ENCODE measurements around the gene RTL10. TPM values are rescaled to one million over a fixed set of nuclear protein-coding genes. Genes with fewer than 3 reads are reported as not detected.

Gene RTL10
- total and polyA plus RNA-seq, 2 of the 4 experiments (the other 2 are of a cell fraction) = 8.6 to 12.1 TPM

- Histone ChIP-seq H2AK9ac (replicated peaks; ENCODE audit: low read depth, low read length, poor library complexity) (no peak overlapping the region), H3K4ac (ENCODE audit: low read depth, low read length) (no peak overlapping the region), H3K36me3 (ENCODE audit: control insufficient read depth, insufficient read depth, low read length) (no peaks in the 10 kb centered on the region), H4K5ac (ENCODE audit: low read depth, low read length) (no peak overlapping the region), H3K56ac (ENCODE audit: extremely low read depth, insufficient read depth, low read length) (no peak overlapping the region), H3K27ac (ENCODE audit: insufficient read depth, low read length) (no peak overlapping the region), H3K23ac (ENCODE audit: low read depth, low read length) (no peak overlapping the region), H3K9ac (ENCODE audit: low read depth, low read length) (no peak overlapping the region), H4K91ac (ENCODE audit: insufficient read depth, low read depth, low read length) (no peak overlapping the region), H2AFZ (replicated peaks; ENCODE audit: low read length, poor library complexity) (no peak overlapping the region), H4K20me1 (ENCODE audit: insufficient read depth, low read length) (no peaks in the 10 kb centered on the region; the same call in 1 of the 2 replicates), H3K4me2 (ENCODE audit: low read depth, low read length) (no peak overlapping the region), H3K18ac (ENCODE audit: low read depth, low read length) (no peak overlapping the region), H2BK5ac (ENCODE audit: low read depth, low read length, poor library complexity, severe bottlenecking) (no peak overlapping the region), H3K4me3 (ENCODE audit: insufficient read depth, low read depth, low read length) (no peak overlapping the region), H3K14ac (replicated peaks; ENCODE audit: low read depth, low read length) (no peak overlapping the region), H3K9me1 (ENCODE audit: insufficient read depth, low read length) (0 out of 2 replicates have a peak, but pooled peaks cover 3% of the 10 kb centered on the region), H3K27me3 (ENCODE audit: control insufficient read depth, insufficient read depth, low read length) (no peaks in the 10 kb centered on the region), H4K8ac (ENCODE audit: low read depth in 2 of 2, low read length in 2 of 2) (no peak overlapping the region), H3K79me1 (ENCODE audit: low read depth in 1 of 2, low read length in 2 of 2) (peaks cover 10 to 11% of the 10 kb centered on the region in 2 experiments; a peak in 3 of 4 replicates), H3K9me3 (ENCODE audit: control insufficient read depth, insufficient read depth, low read length) (no peaks in the 10 kb centered on the region), H2BK20ac (ENCODE audit: low read depth, low read length) (no peak overlapping the region), H3K4me1 (ENCODE audit: control insufficient read depth, insufficient read depth, low read length) (no peaks in the 10 kb centered on the region), H2BK15ac (ENCODE audit: low read depth, low read length) (no peak overlapping the region), H2BK120ac (ENCODE audit: low read depth, low read length) (no peak overlapping the region), H2AK5ac (ENCODE audit: low read depth, low read length) (no peak overlapping the region)
- ATAC-seq (ENCODE audit: low read depth) (no peak), DNase-seq (no peak)
- intact Hi-C loops (cut with micrococcal nuclease) = no loop called here
- no CpG with 5 or more reads among the region's 9 CpGs for WGBS, 2 experiments (ENCODE audit: extremely low coverage in 2 of 2, insufficient read length in 1 of 2)
- no TSS peak for BruUV-seq (replicated peaks)
- dilution Hi-C loops (cut with HindIII; ENCODE audit: low sequenced_read_pairs, unreplicated experiment) = no loop called here
- POLR2A ChIA-PET (ENCODE audit: unreplicated experiment) = no interaction called here
- no peak for TF ChIP-seq NFE2L2 (IDR thresholded peaks at IDR 0.05; ENCODE audit: low read depth, low read length)
- TF ChIP-seq USF2 (IDR thresholded peaks at IDR 0.05; ENCODE audit: low read depth, low read length) = no peak
- TF ChIP-seq CEBPB (IDR thresholded peaks at IDR 0.05; ENCODE audit: low read depth, low read length) = no peak
- TF ChIP-seq ELK1 (IDR thresholded peaks at IDR 0.05; ENCODE audit: borderline replicate concordance, low read depth, low read length) = no peak
- TF ChIP-seq MAZ (IDR thresholded peaks at IDR 0.05; ENCODE audit: borderline replicate concordance, low read depth, low read length) = no peak
- no peak for TF ChIP-seq CHD1 (IDR thresholded peaks at IDR 0.05; ENCODE audit: low read depth, low read length)
- no peak for TF ChIP-seq CTCF (conservative IDR thresholded peaks at IDR 0.05; ENCODE audit: low read depth, low read length)
- no peak for TF ChIP-seq RFX5 (IDR thresholded peaks at IDR 0.05; ENCODE audit: low read depth, low read length)
- TF ChIP-seq MXI1 (IDR thresholded peaks at IDR 0.05; ENCODE audit: borderline replicate concordance, low read depth, low read length) = no peak
- no peak for TF ChIP-seq FOS (IDR thresholded peaks at IDR 0.05; ENCODE audit: low read depth, low read length)
- no peak for TF ChIP-seq RAD21 (IDR thresholded peaks at IDR 0.05; ENCODE audit: low read length)
- TF ChIP-seq BHLHE40 (IDR thresholded peaks at IDR 0.05; ENCODE audit: low read depth, low read length) = no peak
- TF ChIP-seq POLR2A (IDR thresholded peaks at IDR 0.05; ENCODE audit: low read depth, low read length) = no peak
- no peak for TF ChIP-seq SMC3 (IDR thresholded peaks at IDR 0.05; ENCODE audit: low read depth, low read length)
- no peak for TF ChIP-seq MAFK (IDR thresholded peaks at IDR 0.05; ENCODE audit: low read depth, low read length)
- TF ChIP-seq RCOR1 (IDR thresholded peaks at IDR 0.05; ENCODE audit: insufficient replicate concordance, low read length) = no peak
- CTCF ChIA-PET = no interaction called here
- in situ Hi-C loops (cut with MboI; ENCODE audit: low sequenced_read_pairs) = no loop called here
Observed at GRCh38 chr22:19823902-19824211, 30.8 kb downstream of the RTL10 start.
